GM18873 (cell line): Measurements from ENCODE around the gene RDH14.

Source experiments
- ATAC-seq: cut with Tn5 transposase; IDR thresholded peaks from one replicate; pipeline ENCODE4 v1.9.1; 2021; ENCODE audit warnings: mild to moderate bottlenecking, moderate library complexity, moderate number of reproducible peaks; ENCODE audit not compliant: unreplicated experiment, low FRiP score

Gene RDH14

DNA sequence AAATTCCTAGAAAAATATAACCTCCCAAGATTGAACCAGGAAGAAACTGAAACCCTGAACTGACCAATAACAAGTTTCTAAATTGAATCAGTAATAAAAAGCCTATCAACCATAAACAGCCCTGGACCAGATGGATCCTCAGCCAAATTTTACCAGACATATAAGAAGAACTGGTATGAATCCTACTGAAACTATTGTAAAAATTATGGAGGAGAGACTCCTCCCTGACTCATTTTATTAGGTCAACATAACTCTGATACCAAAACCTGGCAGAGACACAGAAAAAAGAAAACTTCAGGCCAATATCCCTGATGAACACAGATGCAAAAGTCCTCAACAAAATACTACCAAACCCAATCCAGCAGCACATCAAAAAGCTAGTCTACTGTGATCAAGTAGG is 17.6 kb upstream of the RDH14 start:
- no peak for ATAC-seq

GRCh38 chr2:18566145-18566769 is 5.8 kb upstream of the RDH14 start:
- no peak for ATAC-seq

GRCh38 chr2:18560797-18561085 is 288 bp upstream of the RDH14 start:
- ATAC-seq, result peak; percentile 2

DNA sequence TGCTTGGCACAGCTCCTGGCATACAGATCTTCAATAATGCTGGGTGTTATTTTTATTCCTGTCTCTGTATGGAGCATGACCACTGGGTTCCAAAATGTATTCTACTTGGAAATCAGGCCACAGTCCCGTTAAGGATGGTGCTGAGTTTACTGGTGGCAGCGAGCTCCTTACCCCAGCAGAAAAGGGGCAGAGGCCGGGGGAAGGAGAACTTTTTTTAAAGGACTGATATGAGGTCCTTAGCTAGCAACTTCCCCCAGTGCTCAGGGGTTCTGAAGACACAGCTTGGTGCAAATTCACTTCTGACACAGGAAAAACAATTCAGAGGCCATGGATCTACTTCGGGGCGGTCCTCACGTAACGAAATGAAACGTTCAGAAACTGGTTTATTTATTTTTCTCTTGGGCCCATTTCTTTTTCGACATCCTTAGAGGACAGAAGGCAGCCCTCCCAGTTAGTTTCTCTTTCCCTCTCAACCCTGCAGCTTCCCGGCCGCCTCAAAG is 872 bp downstream of the RDH14 start:
- ATAC-seq, result peak; percentile 2

- ATAC-seq, result no peak
Measured at GRCh38 chr2:18558458-18558857, 2.0 kb downstream of the RDH14 start.

DNA sequence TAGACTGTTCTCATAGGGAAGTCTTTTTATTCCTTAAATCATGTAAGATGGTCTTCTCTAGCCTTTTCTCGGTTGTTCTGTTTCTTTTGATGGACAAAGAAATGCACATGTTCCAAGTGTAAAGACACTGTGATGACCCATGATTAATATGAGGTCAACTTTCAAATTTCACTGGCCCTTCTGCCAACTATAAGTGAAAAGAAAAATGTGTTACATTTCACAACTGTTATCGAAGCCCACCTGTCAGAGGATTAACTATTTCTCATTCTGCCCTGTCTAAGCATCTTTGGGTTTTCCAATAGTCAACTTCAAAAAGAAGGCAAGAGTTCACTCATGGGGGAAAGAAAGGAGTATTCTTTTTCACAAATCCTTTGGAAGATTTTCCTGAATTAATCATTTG is 3.3 kb downstream of the RDH14 start:
- ATAC-seq, result no peak

DNA sequence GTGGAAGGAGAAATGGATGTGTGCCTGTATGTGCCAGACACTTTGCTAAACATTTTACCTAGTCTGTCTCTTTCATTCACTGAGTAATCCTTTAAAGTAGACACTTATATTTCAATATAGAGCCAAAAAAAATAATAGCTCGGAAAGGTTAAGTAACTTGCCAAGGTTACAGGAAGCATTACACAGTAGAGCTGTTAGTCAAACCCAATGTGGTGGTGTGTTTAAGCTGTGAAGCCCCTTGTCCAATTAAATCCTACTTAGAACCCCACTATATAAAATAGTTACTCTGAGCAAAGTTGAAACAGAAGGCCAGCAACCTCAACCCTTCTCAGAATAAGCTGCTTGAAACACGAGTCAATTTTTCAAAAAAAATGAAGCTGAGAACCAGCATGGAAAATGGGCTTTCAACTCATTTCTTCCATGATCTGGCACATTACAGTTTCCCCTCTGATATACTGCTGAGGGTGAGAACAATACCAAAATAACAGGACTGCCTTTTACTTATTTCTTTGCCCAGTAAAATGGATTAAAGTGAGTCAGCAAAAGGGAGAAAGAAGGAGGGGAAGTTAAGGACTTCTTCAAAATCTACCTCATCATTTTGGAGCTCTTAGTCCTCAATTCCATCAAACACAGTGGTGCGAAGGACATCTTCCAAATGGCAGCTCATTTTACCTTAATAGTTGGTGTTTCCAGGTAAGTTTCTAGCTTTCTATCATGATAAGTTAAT is 7.9 kb downstream of the RDH14 start:
- no peak for ATAC-seq

DNA sequence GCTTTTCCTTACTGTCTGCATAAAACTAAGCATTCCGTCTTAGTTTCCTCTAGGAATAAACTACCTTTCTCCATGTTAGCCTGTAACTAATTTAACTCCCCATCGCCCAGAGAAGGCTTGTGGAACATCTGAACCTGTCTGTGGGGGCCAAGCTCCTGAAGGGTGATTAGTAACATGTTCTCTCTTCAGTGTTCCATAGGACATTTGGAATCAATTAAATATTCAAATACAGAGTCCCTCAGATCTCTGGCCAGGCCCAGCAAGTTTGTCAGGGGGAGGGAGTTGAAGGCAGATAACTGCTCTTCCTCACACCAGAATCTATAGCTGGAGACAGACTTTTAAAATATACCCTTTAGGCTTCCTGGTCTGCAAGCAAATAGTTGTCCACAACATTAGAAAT is 8.8 kb downstream of the RDH14 start:
- ATAC-seq, result no peak

- ATAC-seq, result no peak
Measured at GRCh38 chr2:18551169-18551568, 9.3 kb downstream of the RDH14 start.

- no peak for ATAC-seq
Measured at GRCh38 chr2:18550433-18550832, 10.0 kb downstream of the RDH14 start.

DNA sequence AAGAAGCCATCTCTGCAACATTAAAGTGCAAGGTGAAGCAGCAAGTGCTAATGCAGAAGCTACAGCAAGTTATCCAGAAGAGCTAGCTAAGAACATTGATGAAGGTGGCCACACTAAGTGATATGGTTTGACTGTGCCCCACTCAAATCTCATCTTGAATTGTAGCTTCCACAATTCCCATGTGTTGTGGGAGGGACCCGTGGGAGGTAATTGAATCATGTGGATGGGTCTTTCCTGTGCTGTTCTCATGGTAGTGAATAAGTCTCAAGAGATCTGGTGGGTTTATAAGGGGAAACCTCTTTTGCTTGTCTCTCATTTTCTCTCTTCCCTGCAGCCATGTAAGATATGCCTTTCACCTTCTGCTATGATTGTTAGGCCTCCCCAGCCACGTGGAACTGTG is 11.4 kb downstream of the RDH14 start:
- ATAC-seq, result no peak

- no peak for ATAC-seq
Measured at GRCh38 chr2:18548621-18549020, 11.8 kb downstream of the RDH14 start.

DNA sequence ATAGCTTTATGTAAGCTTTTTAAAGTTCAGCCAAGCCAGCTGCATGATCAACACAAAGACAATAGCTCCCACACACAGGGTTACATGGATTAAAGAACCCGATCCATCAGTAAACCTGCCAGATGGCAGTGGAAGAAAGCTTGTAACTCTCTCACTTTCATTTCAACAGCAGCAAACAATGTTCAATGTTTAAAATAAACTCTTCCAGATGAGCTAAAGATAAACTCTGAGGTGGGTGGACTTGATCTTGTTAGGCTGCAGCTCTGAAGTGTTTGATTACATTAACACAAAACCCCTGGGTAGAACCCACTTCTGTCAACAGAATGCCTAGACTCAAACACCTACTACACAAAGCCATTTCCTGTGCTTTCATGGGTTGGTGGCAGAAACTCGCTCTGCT is 13.9 kb downstream of the RDH14 start:
- ATAC-seq, result peak; percentile 51

DNA sequence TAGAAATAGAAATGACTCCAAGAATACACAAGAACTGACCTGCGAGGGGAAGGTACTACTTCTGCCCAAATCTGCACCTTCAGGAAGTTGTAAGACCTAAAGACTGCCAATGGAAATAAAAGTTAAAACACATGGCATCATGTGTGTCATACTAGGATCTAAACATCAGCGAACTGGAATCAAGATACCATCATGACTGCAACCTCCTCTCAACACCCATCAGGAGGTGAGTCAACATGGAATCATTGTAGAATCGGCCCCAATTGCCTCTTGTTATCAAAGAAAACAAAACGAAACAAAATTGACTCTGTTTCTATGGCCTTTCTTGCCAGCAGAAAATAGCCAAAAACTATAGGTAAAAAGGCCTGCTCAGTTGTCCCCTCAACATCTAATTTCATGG is 15.1 kb downstream of the RDH14 start:
- ATAC-seq, result no peak

- ATAC-seq, result no peak
Measured at GRCh38 chr2:18544171-18544570, 16.3 kb downstream of the RDH14 start.

GRCh38 chr2:18540872-18541271 is 19.6 kb downstream of the RDH14 start:
- ATAC-seq, result no peak

- no peak for ATAC-seq
Measured at GRCh38 chr2:18536697-18537096, 23.8 kb downstream of the RDH14 start.

DNA sequence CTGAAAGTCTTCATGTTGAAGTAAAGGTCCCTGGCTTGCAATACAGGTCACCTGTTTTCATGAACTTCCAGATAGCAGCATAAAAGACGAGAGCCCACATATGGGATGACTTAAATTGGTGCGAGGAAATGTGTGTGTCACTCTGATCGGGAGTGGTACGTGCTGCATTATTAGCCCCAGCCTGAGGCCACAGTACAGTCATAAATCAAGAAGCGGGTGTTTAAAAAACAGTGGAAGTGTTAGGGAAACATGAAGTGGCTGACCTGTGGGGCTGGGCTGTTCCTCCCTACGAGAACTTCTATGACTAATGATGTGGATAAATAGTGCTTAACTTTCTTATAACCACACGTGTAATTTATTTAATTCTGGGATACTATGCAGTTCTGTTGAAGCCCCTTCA is 24.4 kb downstream of the RDH14 start:
- no peak for ATAC-seq

DNA sequence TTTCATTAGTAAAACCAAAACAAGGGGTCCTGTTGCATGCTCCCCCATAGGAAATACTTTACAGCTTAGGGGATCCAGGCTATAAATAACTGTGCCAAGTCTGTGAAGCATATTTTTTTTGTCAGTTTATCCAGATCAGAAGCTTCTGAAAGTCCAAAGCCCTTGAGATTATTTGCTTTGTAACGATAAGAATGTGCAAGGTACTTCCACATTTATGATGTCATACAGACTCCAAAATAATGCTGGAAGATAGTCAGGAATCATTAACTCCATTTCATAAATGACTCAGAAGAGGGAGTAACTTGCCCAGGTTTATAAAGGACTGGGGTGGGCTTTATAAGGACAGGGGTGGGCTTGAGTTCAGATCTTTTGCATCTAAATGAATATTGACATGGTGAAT is 29.3 kb downstream of the RDH14 start:
- ATAC-seq, result no peak

DNA sequence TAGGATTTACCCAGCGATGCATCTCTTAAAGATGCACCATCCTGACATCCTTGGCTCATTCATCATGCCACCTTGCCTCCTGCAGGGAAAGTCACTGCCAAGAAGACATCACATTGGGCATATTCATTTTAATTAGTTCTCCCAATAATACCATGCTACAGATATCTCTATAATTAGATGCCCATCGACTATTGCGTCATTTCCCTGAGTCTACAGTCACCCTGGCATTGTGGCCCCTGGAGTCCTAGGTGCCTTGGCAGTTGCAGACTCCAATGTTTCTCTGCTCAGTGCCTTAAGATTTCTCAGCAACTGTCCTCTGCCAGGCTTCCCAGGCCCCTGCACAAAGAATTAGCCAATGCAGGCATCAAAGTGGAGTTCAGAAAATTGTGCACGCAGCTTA is 32.6 kb downstream of the RDH14 start:
- ATAC-seq, result no peak

GRCh38 chr2:18527326-18527725 is 33.1 kb downstream of the RDH14 start:
- no peak for ATAC-seq

- no peak for ATAC-seq
Measured at GRCh38 chr2:18526429-18526828, 34.0 kb downstream of the RDH14 start.
